ENCODE measurements around the gene HSF2.

DNA sequence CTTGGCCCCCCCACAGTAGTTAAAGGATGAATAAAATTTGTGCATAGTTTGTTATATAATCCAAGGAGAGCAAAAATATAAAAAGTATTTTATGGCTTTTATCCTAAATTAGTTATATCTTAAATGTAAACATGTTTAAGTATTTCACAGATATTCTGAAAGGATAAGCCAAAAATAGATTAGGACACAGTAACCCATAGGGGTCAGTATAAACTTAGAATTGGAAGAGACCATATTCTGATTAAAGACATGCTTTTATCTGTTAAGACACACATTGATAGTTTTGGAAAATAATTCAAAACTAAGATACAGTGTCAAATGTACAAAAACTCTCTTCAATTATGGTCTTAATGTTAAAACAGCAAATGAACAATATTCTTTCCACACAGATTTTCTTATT is 76.7 kb downstream of the HSF2 start:
- TF ChIP-seq, protein P1, sequence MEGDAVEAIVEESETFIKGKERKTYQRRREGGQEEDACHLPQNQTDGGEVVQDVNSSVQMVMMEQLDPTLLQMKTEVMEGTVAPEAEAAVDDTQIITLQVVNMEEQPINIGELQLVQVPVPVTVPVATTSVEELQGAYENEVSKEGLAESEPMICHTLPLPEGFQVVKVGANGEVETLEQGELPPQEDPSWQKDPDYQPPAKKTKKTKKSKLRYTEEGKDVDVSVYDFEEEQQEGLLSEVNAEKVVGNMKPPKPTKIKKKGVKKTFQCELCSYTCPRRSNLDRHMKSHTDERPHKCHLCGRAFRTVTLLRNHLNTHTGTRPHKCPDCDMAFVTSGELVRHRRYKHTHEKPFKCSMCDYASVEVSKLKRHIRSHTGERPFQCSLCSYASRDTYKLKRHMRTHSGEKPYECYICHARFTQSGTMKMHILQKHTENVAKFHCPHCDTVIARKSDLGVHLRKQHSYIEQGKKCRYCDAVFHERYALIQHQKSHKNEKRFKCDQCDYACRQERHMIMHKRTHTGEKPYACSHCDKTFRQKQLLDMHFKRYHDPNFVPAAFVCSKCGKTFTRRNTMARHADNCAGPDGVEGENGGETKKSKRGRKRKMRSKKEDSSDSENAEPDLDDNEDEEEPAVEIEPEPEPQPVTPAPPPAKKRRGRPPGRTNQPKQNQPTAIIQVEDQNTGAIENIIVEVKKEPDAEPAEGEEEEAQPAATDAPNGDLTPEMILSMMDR (IDR thresholded peaks at IDR 0.05; ENCODE audit: low read depth, low read length) = peak; percentile 49
- TF ChIP-seq EZH2phosphoT487 (IDR thresholded peaks at IDR 0.05; ENCODE audit: low read depth) = no peak
